Testis (tissue), 3 donors: ENCODE results near the gene ZBTB46. TPM values are rescaled to one million over a fixed set of nuclear protein-coding genes. Genes with fewer than 3 reads are reported as not detected.

ENCODE experiments used
- DNase-seq: peaks from one replicate; pipeline ENCODE4 v3.0.0-alpha.2; 2019
- H3K27ac ChIP-seq, 2 donors: fragments of 200-600 bp; sonication (generic); one replicate each; pipeline ENCODE4 v1.5.1; 2019
- H3K27me3 ChIP-seq: fragments of 200-600 bp; sonication (generic); one replicate; pipeline ENCODE4 v1.5.1; 2019
- H3K36me3 ChIP-seq: fragments of 200-600 bp; sonication (generic); one replicate; pipeline ENCODE4 v1.5.1; 2017; ENCODE audit warnings: low read depth; ENCODE audit errors: missing control alignments
- H3K4me1 ChIP-seq: fragments of 200-600 bp; sonication (generic); one replicate; pipeline ENCODE4 v1.5.1; 2019
- H3K4me3 ChIP-seq, 2 donors: fragments of 200-600 bp; sonication (generic); one replicate each; pipeline ENCODE4 v1.5.1; 2017 to 2019
- H3K9me3 ChIP-seq: fragments of 200-600 bp; sonication (generic); one replicate; pipeline ENCODE4 v1.5.1; 2017
- CTCF ChIP-seq, 3 experiments: fragments of 450-650 bp in 2 of 3; fragments of 200-600 bp in 1 of 3; sonication (generic) in 1 of 3; IDR thresholded peaks; one replicate each; pipeline ENCODE4 v1.5.1; 2016 to 2019; ENCODE audit warnings: antibody characterized with exemption in 3 of 3, mild to moderate bottlenecking in 2 of 3, moderate library complexity in 1 of 3
- POLR2A ChIP-seq: fragments of 450-650 bp; IDR thresholded peaks from one replicate; pipeline ENCODE4 v1.6.1; 2017; ENCODE audit warnings: antibody characterized with exemption, mild to moderate bottlenecking, moderate library complexity
- whole genome bisulfite sequencing, 2 donors: methylation state at CpG; one replicate each; pipeline ENCODE4 v1.1.5; 2018; 5-methylcytosine and 5-hydroxymethylcytosine counted together
- intact Hi-C: fragments of 100-400 bp; cut with DNase I; formaldehyde crosslinking; loops from one replicate; pipeline ENCODE4 v1.15.1; 2023; ENCODE audit warnings: low total_unique reads
- polyA plus RNA-seq: library from polyadenylated mRNA; stranded (reverse); fragments of 350-450 nt; fragmentation: Illumina TruSeq; extraction: RNeasy Lipid Tissue Mini Kit (QIAGEN cat#74804); gene quantifications from one replicate; pipeline ENCODE4 v1.2.3, GENCODE V29; 2014; ENCODE audit warnings: low read depth, low replicate concordance; ENCODE audit not compliant: insufficient read depth
- total RNA-seq, 2 donors: library from RNA; depleted of rRNA; stranded (reverse); fragments of >200 nt; gene quantifications; one replicate each; pipeline ENCODE4 v1.2.3, GENCODE V29; 2016

Gene ZBTB46
- total and polyA plus RNA-seq, 3 donors from 2014 or later: 5.2 to 15.4 (median 12.5) TPM

GRCh38 chr20:63737945-63738686 is 92.9 kb downstream of the ZBTB46 start:
- WGBS, 2 donors: 33 to 58% methylated on average over 1 to 38 of the region's 43 CpGs
- Histone ChIP-seq H3K9me3 (no peaks in the 10 kb centered on the region), H3K4me3 (no peak overlapping the region), H3K36me3 (no peaks in the 10 kb centered on the region), H3K27ac (peak overlapping the region in 1 of 2 donors; percentile 85), H3K4me1 (peaks cover 31% of the 10 kb centered on the region), H3K27me3 (no peaks in the 10 kb centered on the region)
- no peak for TF ChIP-seq CTCF (IDR thresholded peaks at IDR 0.05)
- TF ChIP-seq POLR2A: no peak
- intact Hi-C loops: no loop called here
- no peak for DNase-seq

DNA sequence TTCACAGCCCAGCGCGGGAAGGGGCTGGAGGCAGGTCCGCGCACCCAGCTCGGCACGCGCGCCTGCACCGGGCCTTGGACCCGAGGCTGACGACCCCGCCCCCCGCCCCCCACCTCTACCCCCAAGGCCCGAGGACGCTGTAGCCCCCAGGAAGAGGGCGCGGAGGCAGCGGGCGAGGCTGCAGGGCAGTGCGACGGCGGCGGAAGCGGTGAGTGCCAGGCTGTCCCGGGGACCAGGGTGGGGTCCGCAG is 93.4 kb downstream of the ZBTB46 start:
- H3K27me3 ChIP-seq: no peaks in the 10 kb centered on the region
- WGBS, 2 donors: 49 to 70% methylated on average over 6 to 26 of the region's 26 CpGs
- H3K4me3 ChIP-seq: no peak overlapping the region
- TF ChIP-seq POLR2A (no peak), CTCF (IDR thresholded peaks at IDR 0.05) (no peak)
- no peak for DNase-seq
- peaks cover 26% of the 10 kb centered on the region for H3K4me1 ChIP-seq
- no peaks in the 10 kb centered on the region for H3K36me3 ChIP-seq
- no peak overlapping the region for H3K27ac ChIP-seq
- intact Hi-C loops: no loop called here
- H3K9me3 ChIP-seq: no peaks in the 10 kb centered on the region

DNA sequence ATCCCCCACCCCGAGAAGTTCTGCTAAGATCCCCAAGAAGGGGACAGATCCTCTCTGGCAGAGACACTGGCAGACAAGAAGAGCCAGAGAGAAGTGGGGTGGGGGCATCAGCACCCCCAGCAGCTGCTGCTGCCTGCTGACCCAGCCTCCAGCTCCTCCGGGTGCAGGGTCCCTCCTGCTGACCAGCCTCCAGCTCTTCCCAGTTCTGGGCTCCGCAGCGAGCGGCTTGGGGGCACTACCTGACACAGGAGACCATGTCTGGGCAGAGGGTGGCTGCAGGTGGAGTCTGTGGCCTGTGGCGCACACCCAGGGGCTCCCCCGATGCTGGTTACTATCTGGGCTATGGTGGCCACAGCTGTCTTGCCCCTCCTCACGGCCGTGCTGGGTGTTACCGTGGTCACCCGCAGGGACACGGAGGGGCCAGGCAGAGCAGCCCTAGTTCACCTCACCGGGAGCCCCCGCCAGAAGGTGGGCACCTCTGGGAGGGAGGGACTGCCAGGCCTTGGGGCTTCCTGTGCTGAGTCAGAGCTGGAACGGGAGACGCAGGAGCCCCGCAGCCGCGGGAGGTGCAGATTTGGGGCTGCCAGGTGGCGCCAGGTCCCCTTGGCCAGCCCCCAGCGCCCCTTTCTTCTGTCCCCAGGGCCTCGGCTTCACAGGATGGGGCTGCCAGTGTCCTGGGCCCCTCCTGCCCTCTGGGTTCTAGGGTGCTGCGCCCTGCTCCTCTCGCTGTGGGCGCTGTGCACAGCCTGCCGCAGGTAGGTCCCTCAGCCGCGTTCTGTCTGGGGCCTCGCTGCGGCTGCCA is 94.0 kb downstream of the ZBTB46 start:
- intact Hi-C loops: no loop called here
- no peak for TF ChIP-seq CTCF (IDR thresholded peaks at IDR 0.05)
- TF ChIP-seq POLR2A: no peak
- no peaks in the 10 kb centered on the region for H3K36me3 ChIP-seq
- DNase-seq: no peak
- no peak overlapping the region for H3K27ac ChIP-seq
- WGBS, 2 donors: 50 to 69% methylated on average over 4 to 30 of the region's 30 CpGs
- peaks cover 21% of the 10 kb centered on the region for H3K4me1 ChIP-seq
- H3K27me3 ChIP-seq: no peaks in the 10 kb centered on the region
- no peaks in the 10 kb centered on the region for H3K9me3 ChIP-seq
- H3K4me3 ChIP-seq: no peak overlapping the region

DNA sequence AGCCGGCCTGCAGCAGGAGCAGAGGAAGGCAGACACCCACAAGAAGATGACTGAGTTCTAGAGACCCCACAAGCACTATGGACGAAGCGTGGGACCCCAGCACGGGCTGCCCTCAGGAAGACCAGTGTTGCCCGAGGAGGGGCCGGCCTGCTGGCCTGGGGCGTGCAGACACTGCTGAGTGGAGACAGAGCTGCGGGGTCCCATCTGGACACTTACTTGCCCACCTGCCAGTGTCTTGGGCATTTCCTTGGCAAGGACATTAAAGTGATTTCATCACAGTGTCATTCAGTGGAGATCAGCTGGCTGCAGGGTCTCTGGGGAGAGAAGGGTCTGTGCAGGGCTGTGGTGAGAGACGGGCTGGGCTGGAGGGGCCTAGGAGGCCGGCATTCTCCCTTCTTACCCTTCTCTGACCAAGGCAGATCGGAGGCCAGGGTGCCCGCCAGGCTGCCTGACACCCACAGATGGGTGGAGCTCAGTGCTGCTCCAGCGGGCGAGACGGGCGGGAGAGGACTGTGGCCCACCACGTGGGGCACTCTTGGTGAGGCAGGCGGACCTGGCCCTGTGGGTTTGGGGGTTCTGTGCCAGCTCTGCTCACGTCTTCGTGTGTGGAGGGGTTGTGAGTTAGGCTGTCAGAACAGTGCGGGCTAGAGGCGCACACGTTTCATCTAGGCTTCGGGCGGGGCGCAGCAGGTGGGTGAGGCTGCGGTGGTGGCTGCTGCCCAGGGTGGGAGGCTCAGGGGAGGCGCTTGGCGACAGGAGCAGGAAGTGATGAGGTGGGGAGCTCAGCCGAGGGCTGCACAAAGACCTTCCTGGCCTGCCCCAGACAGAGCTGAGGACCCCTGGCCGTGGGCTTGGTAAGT is 95.0 kb downstream of the ZBTB46 start, which contains the start of gene LIME1:
LIME1 (plus strand) TSS at position 806 of the 860 bp plus-strand sequence. CDS start 886 bp downstream, outside the sequence.
- no peak for TF ChIP-seq CTCF (IDR thresholded peaks at IDR 0.05)
- no peak for TF ChIP-seq POLR2A
- H3K27ac ChIP-seq: no peak within 1 kb of the TSS
- intact Hi-C loops: no loop called here
- H3K4me3 ChIP-seq: no peak within 1 kb of the TSS
- DNase-seq: no peak
- H3K36me3 ChIP-seq: no peaks in the 10 kb centered on the region
- H3K9me3 ChIP-seq: no peaks in the 10 kb centered on the region
- peaks cover 12% of the 10 kb centered on the region for H3K4me1 ChIP-seq
- 85 to 87% methylated on average over 22 to 31 of the region's 31 CpGs for WGBS, 2 donors
- no peaks in the 10 kb centered on the region for H3K27me3 ChIP-seq
